Upper lobe of left lung (tissue), 6 donors: Measurements from ENCODE around the gene TRIM15. TPM values are rescaled to one million over a fixed set of nuclear protein-coding genes. Genes with fewer than 3 reads are reported as not detected.
"Not testable (repeated sequence)": the region's sequence is repeated elsewhere in the genome, so short reads cannot be mapped to it uniquely, and the experiment has no call there.

Source experiments
- ATAC-seq, 2 donors: fragments of 200-7000 bp; cut with Tn5 transposase; one replicate each; pipeline ENCODE4 v1.9.1; 2022; ENCODE audit warnings: mild to moderate bottlenecking in 2 of 2, moderate library complexity in 2 of 2; ENCODE audit not compliant: low FRiP score in 2 of 2
- DNase-seq, 2 donors: peaks; one replicate each; pipeline ENCODE4 v3.0.0-alpha.2; 2019 to 2020
- H3K27ac ChIP-seq, 4 donors: fragments of 200-600 bp; sonication (generic); one replicate each; pipeline ENCODE4 v1.5.1; 2016 to 2019
- H3K27me3 ChIP-seq, 4 donors: fragments of 200-600 bp; sonication (generic); one replicate each; pipeline ENCODE4 v1.5.1; 2017 to 2019
- H3K36me3 ChIP-seq, 4 donors: fragments of 200-600 bp; sonication (generic); one replicate each; pipeline ENCODE4 v1.5.1; 2016 to 2019
- H3K4me1 ChIP-seq, 4 donors: fragments of 200-600 bp; sonication (generic); one replicate each; pipeline ENCODE4 v1.5.1; 2018 to 2019
- H3K4me3 ChIP-seq, 4 donors: fragments of 200-600 bp; sonication (generic); one replicate each; pipeline ENCODE4 v1.5.1; 2017 to 2019; ENCODE audit warnings: mild to moderate bottlenecking in 2 of 4, moderate library complexity in 1 of 4
- H3K9me3 ChIP-seq, 4 donors: fragments of 200-600 bp; sonication (generic); one replicate each; pipeline ENCODE4 v1.5.1; 2018 to 2019
- EP300 ChIP-seq, 4 donors: sonication (generic); formaldehyde crosslinking; IDR thresholded peaks; one replicate each; pipeline ENCODE4 v1.5.1; 2017; ENCODE audit warnings: antibody characterized with exemption in 4 of 4, control low read depth in 2 of 4
- POLR2A ChIP-seq, 4 donors: fragments of 450-650 bp; IDR thresholded peaks; one replicate each; pipeline ENCODE4 v1.5.1; 2016 to 2017; ENCODE audit warnings: antibody characterized with exemption in 4 of 4, mild to moderate bottlenecking in 2 of 4
- POLR2AphosphoS5 ChIP-seq, 2 donors: sonication (generic); formaldehyde crosslinking; IDR thresholded peaks; one replicate each; pipeline ENCODE4 v1.5.1; 2017; ENCODE audit warnings: antibody characterized with exemption in 2 of 2
- WGBS, 2 donors: methylation state at CpG; one replicate each; pipeline ENCODE4 v1.1.5; 2017 to 2018; 5-methylcytosine and 5-hydroxymethylcytosine counted together
- small RNA-seq, 4 donors: library from RNA; depleted of rRNA; stranded (forward); fragments of <200 nt; gene quantifications; one replicate each; pipeline ENCODE3, GENCODE V24; 2016
- total RNA-seq, 6 donors: library from RNA; depleted of rRNA in 4 of 6; stranded (reverse); fragments of >200 nt in 4 of 6; gene quantifications; one replicate each; pipeline versions ENCODE4 v1.1.0 to v1.2.1, GENCODE V29; 2016 to 2021
- TF ChIP-seq, protein P1 (sequence below), 6 experiments: fragments of 450-650 bp in 4 of 6; fragments of 200-600 bp in 2 of 6; sonication (generic) in 2 of 6; IDR thresholded peaks; one replicate each; pipeline ENCODE4 v1.5.1; 2016 to 2019; ENCODE audit warnings: antibody characterized with exemption in 6 of 6
- donor health status: DM: no; HTN: no; CAD: no; lungs with moderate emphysema.
- donor health status: DM: no; HTN: yes; CAD: no; lungs with severe emphysema.

The TRIM15 gene
- total RNA-seq, 6 donors from 2014 or later: 0.30 to 1.0 TPM; not detected in 4

DNA sequence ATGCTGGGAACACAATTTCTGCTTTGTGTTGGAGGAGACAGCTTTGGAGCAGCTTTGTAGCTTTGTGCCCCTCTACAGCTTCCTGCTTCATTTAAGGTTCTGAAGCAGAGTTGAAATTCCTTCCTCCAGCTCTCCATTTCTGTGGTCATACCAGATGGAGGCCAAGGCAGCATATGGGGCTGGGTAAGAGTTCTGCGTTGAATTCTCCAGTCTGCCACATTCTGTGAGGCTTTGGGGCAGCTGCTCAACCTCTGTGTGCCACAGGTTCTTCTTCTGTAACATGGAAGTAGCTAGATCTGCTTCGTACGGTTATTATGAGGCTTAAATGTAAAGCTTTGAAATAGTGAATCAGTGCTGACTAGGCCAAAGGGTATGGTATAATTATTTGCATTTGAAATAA, 52.8 kb downstream of the TRIM15 start:
- no peaks in the 10 kb centered on the region for H3K9me3 ChIP-seq
- WGBS, 2 donors: 78 to 80% methylated on average over 3 of the region's 3 CpGs
- no peak for TF ChIP-seq POLR2AphosphoS5 (IDR thresholded peaks at IDR 0.05)
- TF ChIP-seq, protein P1, sequence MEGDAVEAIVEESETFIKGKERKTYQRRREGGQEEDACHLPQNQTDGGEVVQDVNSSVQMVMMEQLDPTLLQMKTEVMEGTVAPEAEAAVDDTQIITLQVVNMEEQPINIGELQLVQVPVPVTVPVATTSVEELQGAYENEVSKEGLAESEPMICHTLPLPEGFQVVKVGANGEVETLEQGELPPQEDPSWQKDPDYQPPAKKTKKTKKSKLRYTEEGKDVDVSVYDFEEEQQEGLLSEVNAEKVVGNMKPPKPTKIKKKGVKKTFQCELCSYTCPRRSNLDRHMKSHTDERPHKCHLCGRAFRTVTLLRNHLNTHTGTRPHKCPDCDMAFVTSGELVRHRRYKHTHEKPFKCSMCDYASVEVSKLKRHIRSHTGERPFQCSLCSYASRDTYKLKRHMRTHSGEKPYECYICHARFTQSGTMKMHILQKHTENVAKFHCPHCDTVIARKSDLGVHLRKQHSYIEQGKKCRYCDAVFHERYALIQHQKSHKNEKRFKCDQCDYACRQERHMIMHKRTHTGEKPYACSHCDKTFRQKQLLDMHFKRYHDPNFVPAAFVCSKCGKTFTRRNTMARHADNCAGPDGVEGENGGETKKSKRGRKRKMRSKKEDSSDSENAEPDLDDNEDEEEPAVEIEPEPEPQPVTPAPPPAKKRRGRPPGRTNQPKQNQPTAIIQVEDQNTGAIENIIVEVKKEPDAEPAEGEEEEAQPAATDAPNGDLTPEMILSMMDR (IDR thresholded peaks at IDR 0.05): no peak
- TF ChIP-seq EP300 (IDR thresholded peaks at IDR 0.05): no peak
- TF ChIP-seq POLR2A (IDR thresholded peaks at IDR 0.05): no peak

DNA sequence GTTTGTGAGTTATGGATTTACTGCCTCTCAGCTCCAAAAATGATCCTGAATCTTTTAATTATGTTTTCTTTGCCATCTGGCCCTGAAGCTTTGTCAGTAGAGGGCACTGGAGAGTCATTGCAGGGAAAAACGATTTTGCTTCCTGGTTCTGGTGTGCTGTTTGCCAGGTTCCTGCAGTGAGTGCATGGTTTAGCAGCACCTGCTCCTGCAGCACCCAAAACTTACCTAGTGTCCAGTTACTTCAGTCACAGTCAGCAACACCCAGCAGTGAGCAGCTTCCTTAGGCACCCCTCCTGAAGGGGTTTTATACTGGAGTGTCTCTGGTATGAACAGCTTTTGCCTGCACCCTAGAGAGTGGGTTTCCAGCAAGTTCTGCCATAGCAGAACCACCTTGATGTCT, 55.9 kb downstream of the TRIM15 start:
- WGBS, 2 donors: 0% methylated on average over 1 of the region's 1 CpG
- Histone ChIP-seq H3K27ac (no peak overlapping the region), H3K27me3 (no peaks in the 10 kb centered on the region), H3K4me1 (peaks cover 3 to 17% (median 7%) of the 10 kb centered on the region in 4 donors), H3K9me3 (peaks cover 0 to 6% (median 2%) of the 10 kb centered on the region in 4 donors), H3K36me3 (no peaks in the 10 kb centered on the region), H3K4me3 (no peak overlapping the region)
- peak; percentile 66 to 69 for ATAC-seq
- TF ChIP-seq POLR2A (IDR thresholded peaks at IDR 0.05): no peak
- TF ChIP-seq, protein P1 (IDR thresholded peaks at IDR 0.05): peak; percentile 26 to 72 (median 62)
- TF ChIP-seq EP300 (IDR thresholded peaks at IDR 0.05): no peak
- peak in 1 of 2 donors; percentile 61 for DNase-seq

More for the DNA sequence above, 52.8 kb downstream of the TRIM15 start:
- ATAC-seq (no peak), DNase-seq (no peak)
- Histone ChIP-seq H3K27me3 (no peaks in the 10 kb centered on the region), H3K4me3 (no peak overlapping the region), H3K4me1 (peaks cover 17 to 34% (median 21%) of the 10 kb centered on the region in 4 donors), H3K36me3 (no peaks in the 10 kb centered on the region), H3K27ac (no peak overlapping the region)

DNA sequence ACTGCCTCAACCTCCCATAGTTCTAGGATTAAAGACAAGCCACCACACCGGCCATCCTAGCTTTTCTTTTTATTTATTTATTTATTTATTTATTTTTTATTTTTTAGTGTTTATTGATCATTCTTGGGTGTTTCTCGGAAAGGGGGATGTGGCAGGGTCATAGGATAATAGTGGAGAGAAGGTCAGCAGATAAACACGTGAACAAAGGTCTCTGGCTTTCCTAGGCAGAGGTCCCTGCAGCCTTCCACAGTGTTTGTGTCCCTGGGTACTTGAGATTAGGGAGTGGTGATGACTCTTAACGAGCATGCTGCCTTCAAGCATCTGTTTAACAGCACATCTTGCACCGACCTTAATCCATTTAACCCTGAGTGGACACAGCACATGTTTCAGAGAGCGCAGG, 58.0 kb downstream of the TRIM15 start:
- DNase-seq, H3K4me3 ChIP-seq, H3K36me3 ChIP-seq, H3K9me3 ChIP-seq, H3K27ac ChIP-seq, H3K4me1 ChIP-seq, H3K27me3 ChIP-seq, ATAC-seq: not testable (repeated sequence)
- 70 to 77% methylated on average over 6 of the region's 6 CpGs for WGBS, 2 donors

DNA sequence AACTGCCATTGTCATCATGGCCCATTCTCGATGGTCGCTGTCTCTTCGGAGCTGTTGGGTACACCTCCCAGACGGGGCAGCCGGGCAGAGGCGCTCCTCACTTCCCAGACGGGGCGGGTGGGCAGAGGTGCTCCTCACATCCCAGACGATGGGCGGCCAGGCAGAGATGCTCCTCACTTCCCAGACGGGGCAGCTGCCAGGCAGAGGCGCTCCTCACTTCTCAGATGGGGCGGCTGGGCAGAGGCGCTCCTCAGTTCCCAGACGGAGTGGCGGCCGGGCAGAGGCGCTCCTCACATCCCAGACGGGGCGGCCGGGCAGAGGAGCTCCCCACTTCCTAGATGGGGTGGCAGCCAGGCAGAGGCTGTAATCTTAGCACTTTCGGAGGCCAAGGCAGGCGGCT, 58.6 kb downstream of the TRIM15 start:
- 93 to 95% methylated on average over 19 to 20 of the region's 23 CpGs for WGBS, 2 donors
- not testable (repeated sequence) for H3K9me3 ChIP-seq, H3K27me3 ChIP-seq, H3K27ac ChIP-seq, H3K4me3 ChIP-seq, H3K36me3 ChIP-seq, ATAC-seq, H3K4me1 ChIP-seq
- DNase-seq: peak in 1 of 2 donors; percentile 73

Small RNA genes lying within 50 kb of the gene (small RNA-seq; reads per million reads assigned to genes)
- 0 reads per million in 4 donors for gene RF00554

Other genes with a start within 250 kb of the TRIM15 start
- gene HLA-A, start 221.0 kb upstream of the TRIM15 start, total RNA-seq: 1,000 to 10,000 TPM in 3 of 6 donors, 100 to 1,000 TPM in 3; 497 to 1,319 (median 949) TPM
- gene POLR1H, start 102.3 kb upstream of the TRIM15 start, total RNA-seq: 10 to 100 TPM; 14.9 to 23.6 (median 19.7) TPM
- gene PPP1R11, start 96.3 kb upstream of the TRIM15 start, total RNA-seq: 10 to 100 TPM; 31.4 to 66.1 (median 42.7) TPM
- gene RNF39, start 87.8 kb upstream of the TRIM15 start, total RNA-seq: 1 to 10 TPM; 2.0 to 4.2 (median 2.8) TPM
- under 1 TPM in 2 of 6 donors, not detected in 4; 0.17 to 0.79 TPM for gene TRIM31, start 50.5 kb upstream of the TRIM15 start, total RNA-seq
- not detected for gene TRIM40, start 27.4 kb upstream of the TRIM15 start, total RNA-seq
- gene TRIM10, start 2.3 kb upstream of the TRIM15 start, total RNA-seq: 1 to 10 TPM in 1 of 6 donors, under 1 TPM in 3, not detected in 2; 0.07 to 1.4 (median 0.13) TPM
- gene TRIM26, start 49.9 kb downstream of the TRIM15 start, total RNA-seq: 10 to 100 TPM; 38.4 to 67.1 (median 53.8) TPM
- 10 to 100 TPM; 12.2 to 23.3 (median 16.2) TPM for gene TRIM39, start 163.4 kb downstream of the TRIM15 start, total RNA-seq
- 10 to 100 TPM; 34.6 to 72.4 (median 45.5) TPM for gene RPP21, start 181.6 kb downstream of the TRIM15 start, total RNA-seq